HG03457 (cell line): ENCODE data around the gene LYPD6B.

Experiments used
- ATAC-seq: cut with Tn5 transposase; IDR thresholded peaks from one replicate; pipeline ENCODE4 v1.9.1; 2021; ENCODE audit warnings: moderate number of reproducible peaks; ENCODE audit not compliant: unreplicated experiment

LYPD6B gene

GRCh38 chr2:149009576-149010461, 28.7 kb upstream of the LYPD6B start:
- no peak for ATAC-seq

DNA sequence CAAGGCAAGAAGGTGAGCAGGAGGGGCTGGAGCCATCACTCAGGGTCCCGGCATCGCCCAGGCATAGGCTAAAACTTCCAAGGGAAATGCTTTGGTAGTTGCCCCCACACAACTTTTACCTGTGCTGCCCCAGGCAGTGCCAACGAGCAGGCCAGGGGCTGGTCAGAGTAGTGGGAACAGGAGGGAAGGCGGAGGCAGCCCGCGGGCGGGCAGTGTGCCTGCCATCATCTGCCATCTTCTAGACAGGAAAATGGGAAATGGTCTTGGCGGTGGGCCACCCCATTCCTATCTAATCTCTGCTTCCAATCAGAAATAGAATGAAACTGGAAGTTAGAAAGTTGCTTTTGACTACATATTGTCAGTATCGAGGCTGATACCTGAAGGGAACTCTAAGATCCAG, 26.0 kb upstream of the LYPD6B start:
- no peak for ATAC-seq

DNA sequence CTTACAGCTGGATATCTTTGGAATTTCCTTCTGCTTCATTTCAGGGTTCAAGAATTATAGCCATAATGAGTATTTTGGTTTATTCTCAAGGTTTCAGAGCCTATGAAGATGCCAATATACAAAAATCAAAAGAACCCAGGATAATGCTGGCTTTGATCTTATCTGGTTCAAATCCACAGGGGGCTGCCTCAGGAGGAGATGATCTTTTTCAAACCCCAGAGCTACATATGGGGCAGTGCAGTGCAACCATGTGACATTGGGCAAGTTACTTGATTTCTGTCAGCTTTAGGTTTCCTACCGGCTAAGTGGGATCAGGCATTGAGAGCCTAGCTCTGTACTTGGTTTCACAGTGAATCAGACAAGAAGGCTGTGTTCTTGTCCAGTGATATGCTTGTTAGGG, 23.0 kb upstream of the LYPD6B start:
- ATAC-seq: no peak

GRCh38 chr2:149015926-149016563, 22.5 kb upstream of the LYPD6B start:
- no peak for ATAC-seq

GRCh38 chr2:149017116-149017985, 21.1 kb upstream of the LYPD6B start:
- no peak for ATAC-seq

DNA sequence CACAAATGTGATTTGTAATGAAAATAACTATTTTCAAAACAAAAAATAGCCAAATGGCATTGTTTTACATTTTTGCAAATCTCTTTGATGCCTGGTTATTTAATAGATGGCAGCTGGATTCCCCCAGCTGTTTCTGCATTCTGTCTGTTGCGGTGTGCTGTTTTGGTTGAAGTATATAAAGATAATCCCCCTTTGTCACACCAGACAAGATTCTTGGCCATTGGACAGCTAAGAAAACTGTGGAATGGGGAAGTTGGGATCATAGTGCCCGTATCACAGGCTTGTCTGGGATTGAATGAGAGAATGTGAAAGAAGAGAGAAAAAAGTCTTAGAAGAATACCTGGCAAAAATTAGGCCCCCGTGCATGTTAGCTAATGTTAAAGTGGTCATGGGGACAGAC, 19.5 kb upstream of the LYPD6B start:
- no peak for ATAC-seq

- ATAC-seq: no peak
These were observed 18.7 kb upstream of the LYPD6B start for GRCh38 chr2:149019768-149020167.

GRCh38 chr2:149020432-149020851, 18.1 kb upstream of the LYPD6B start:
- peak; percentile 39 for ATAC-seq

DNA sequence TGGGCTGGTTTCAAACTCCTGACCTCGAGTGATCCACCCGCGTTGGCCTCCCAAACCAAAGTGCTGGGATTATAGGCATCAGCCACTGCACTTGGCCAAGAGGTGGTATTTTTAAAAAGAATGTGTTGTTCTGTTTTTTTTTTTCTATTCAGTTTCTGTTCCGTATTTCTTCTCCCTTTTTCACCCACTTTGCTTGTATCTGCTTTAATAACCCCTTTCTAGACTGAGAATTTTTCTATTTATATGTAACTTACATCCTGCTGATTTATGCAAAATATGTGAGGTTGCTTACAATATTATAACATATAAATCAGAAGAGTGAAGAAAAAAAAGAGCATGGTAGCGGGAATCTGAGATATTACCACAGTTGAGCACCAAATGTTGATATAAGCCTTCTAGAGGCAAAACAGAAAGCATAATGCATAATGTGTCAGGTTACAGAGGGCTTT, 17.2 kb upstream of the LYPD6B start:
- ATAC-seq: peak; percentile 60

DNA sequence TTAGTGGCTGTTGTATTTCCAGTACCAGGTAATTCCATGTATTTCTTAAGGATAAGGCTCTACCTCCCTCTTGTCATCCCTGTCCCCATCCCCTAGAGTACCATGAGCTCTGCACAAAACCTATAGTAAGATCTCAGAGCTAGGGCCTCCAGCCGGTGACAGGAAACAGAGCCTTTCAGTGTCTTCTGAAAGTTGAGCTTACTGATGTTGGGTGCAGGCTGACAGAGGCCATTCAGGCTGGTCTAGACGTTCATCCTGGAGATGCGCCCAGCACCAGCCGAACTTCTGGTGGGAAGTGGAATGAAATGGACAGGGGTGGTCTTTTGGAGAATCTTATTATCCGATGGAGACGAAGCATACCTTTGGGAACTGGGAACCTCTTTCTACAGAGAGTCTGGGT, 16.7 kb upstream of the LYPD6B start:
- ATAC-seq: peak; percentile 36

GRCh38 chr2:149023091-149023490, 15.4 kb upstream of the LYPD6B start:
- no peak for ATAC-seq

- no peak for ATAC-seq
These were observed 10.8 kb upstream of the LYPD6B start for GRCh38 chr2:149027590-149028250.

DNA sequence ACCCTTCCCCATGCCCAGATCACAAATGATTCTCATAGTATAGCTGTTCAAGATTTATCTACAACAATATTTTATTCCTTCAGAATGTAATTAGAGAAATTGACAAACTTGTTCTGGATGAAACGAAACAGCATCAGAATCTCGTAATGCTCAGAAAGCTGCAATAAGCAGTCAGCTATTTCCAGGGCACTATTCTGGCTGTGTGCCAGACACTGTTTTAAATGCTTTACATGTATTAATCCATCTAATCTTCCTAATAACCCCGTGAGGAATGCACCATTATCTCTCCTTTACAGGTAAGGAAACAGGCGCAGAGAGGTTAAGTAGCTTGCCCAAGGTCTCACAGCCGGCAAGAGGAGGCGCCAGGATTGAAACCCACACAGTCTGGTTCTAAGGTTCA, 10.1 kb upstream of the LYPD6B start:
- no peak for ATAC-seq

- ATAC-seq: no peak
These were observed 9.6 kb upstream of the LYPD6B start for GRCh38 chr2:149028891-149029290.

DNA sequence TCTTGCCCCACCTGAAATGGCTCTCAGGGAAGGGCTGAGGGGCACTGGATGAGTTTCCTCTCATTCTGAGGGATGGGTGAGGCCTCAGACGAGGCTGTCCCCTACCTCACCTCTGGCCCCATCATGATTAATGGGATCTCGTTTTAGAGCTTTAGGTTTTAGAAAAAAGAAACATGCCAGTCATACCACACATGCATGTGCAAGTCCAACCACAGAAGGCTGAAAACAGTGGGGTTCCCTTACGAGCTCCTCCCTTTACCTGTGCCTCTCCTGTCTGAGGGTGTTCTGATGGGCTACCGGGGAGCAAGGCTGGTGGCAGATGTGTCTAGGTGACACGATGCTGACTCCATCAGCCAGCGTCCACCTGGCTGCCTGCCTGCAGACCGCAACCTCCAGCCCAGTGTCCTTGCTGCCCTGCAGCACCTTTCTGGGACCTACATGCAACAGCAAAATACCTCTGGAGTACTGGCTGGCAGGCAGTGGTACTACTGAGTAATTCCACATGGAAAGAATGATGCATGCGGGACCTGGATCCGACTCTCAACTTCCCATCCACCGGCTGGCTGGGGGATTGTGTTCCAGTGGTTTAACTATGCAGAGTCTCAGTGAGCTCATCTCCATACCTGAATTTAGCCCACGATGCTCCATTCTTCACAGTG, 9.1 kb upstream of the LYPD6B start:
- no peak for ATAC-seq

DNA sequence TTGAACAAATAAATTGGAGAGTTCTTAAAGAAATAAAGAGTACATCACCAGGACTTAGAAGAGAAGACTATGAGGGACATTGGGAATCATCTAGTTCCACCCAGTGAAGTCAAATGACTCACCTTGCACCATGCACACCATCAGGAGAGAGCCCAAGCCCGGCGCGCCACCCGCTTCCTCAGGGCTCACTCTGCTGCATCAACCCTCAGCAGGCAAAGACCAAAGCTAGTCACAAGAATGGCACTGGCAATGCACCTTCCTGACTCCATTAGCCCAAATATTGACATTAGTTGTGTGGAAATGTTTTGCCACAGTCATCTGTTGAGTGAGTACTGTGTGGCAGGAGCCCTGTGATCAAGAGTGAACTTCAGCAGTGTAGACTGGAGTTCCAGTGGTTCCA, 7.1 kb upstream of the LYPD6B start:
- ATAC-seq: no peak

DNA sequence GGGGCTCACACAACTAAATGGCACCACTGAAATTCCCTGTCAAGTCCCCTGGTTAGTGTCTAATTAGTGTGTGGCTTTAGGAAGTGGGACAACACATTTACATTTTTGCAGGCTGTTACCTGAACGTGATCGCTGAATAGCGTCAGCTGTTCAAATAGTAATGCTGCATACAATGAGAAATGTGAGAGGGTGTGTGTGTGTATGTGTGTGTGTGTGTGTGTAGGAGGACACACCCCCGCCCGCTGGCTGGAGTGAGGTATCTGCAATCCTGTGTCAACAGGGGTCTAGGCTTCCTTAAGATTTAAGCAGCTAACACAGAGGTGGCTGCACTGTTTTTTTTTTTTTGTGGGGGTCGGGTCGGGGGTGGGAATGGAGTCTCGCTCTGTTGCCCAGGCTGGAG, 4.8 kb upstream of the LYPD6B start:
- ATAC-seq: no peak

GRCh38 chr2:149034406-149034805, 4.1 kb upstream of the LYPD6B start:
- ATAC-seq: no peak

GRCh38 chr2:149036507-149037293, 1.8 kb upstream of the LYPD6B start:
- ATAC-seq: no peak

DNA sequence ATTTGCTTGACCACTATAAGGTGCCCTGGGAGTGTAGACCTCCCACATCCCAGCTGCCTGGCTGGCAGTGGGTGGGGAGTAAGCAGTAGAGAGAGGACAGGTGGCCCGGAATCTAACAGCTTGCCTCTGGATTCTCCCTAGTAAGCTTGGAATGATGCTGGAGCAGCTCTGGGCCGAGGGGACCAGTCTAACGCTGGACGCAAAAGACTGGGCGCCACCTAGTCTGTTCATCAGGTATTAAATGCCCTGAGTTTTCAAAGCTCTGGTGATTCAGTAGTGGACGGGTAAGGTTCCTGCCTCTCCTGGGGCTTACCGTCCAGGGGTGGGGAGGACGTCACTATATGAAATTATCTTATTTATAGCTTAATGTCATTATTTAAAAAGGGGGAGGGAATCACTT, 648 bp upstream of the LYPD6B start:
- ATAC-seq: no peak
